ENCODE data around the gene PRR12.
"Not testable (repeated sequence)": the region's sequence is repeated elsewhere in the genome, so short reads cannot be mapped to it uniquely, and the experiment has no call there.

PRR12 gene

GRCh38 chr19:49629659-49630058 lies 38.7 kb downstream of the PRR12 start:
- Mint-ChIP-seq H3K27me3 (peaks cover 1% of the 10 kb centered on the region), H3K36me3 (ENCODE audit: low read depth) (peaks cover 55% of the 10 kb centered on the region), H3K27ac (no peak overlapping the region), H3K9me3 (no peaks in the 10 kb centered on the region), H3K4me1 (ENCODE audit: low read depth) (no peaks in the 10 kb centered on the region), H3K4me3 (no peak overlapping the region)
- intact Hi-C loops (cut with micrococcal nuclease): no loop called here

GRCh38 chr19:49631014-49631588 lies 40.1 kb downstream of the PRR12 start:
- Mint-ChIP-seq H3K4me3 (no peak overlapping the region), H3K9me3 (no peaks in the 10 kb centered on the region), H3K27ac (no peak overlapping the region), H3K27me3 (peaks cover 4% of the 10 kb centered on the region), H3K4me1 (ENCODE audit: low read depth) (peaks cover 9% of the 10 kb centered on the region), H3K36me3 (ENCODE audit: low read depth) (peaks cover 56% of the 10 kb centered on the region)
- intact Hi-C loops (cut with micrococcal nuclease): no loop called here

GRCh38 chr19:49631610-49632192 lies 40.7 kb downstream of the PRR12 start:
- Mint-ChIP-seq H3K4me1 (ENCODE audit: low read depth) (peaks cover 15% of the 10 kb centered on the region), H3K27ac (no peak overlapping the region), H3K4me3 (no peak overlapping the region), H3K9me3 (no peaks in the 10 kb centered on the region), H3K36me3 (ENCODE audit: low read depth) (peaks cover 56% of the 10 kb centered on the region), H3K27me3 (peaks cover 4% of the 10 kb centered on the region)
- intact Hi-C loops (cut with micrococcal nuclease): no loop called here

GRCh38 chr19:49632576-49632975 lies 41.6 kb downstream of the PRR12 start:
- peaks cover 4% of the 10 kb centered on the region for H3K27me3 Mint-ChIP-seq
- no peaks in the 10 kb centered on the region for H3K9me3 Mint-ChIP-seq
- intact Hi-C loops (cut with micrococcal nuclease): no loop called here
- H3K4me1 Mint-ChIP-seq (ENCODE audit: low read depth): peaks cover 20% of the 10 kb centered on the region
- no peak overlapping the region for H3K4me3 Mint-ChIP-seq
- H3K27ac Mint-ChIP-seq: no peak overlapping the region
- H3K36me3 Mint-ChIP-seq (ENCODE audit: low read depth): peaks cover 51% of the 10 kb centered on the region

GRCh38 chr19:49633273-49633672 lies 42.3 kb downstream of the PRR12 start:
- H3K9me3 Mint-ChIP-seq; intact Hi-C loops (cut with micrococcal nuclease); H3K27ac Mint-ChIP-seq; H3K4me3 Mint-ChIP-seq; H3K27me3 Mint-ChIP-seq: not testable (repeated sequence)
- Mint-ChIP-seq H3K4me1 (ENCODE audit: low read depth) (peaks cover 27% of the 10 kb centered on the region), H3K36me3 (ENCODE audit: low read depth) (peaks cover 44% of the 10 kb centered on the region)

GRCh38 chr19:49635530-49636232 lies 44.7 kb downstream of the PRR12 start:
- H3K4me1 Mint-ChIP-seq (ENCODE audit: low read depth): peaks cover 43% of the 10 kb centered on the region
- H3K27ac Mint-ChIP-seq: peak overlapping the region; percentile 100
- H3K27me3 Mint-ChIP-seq: peaks cover 4% of the 10 kb centered on the region
- H3K9me3 Mint-ChIP-seq: no peaks in the 10 kb centered on the region
- intact Hi-C loops (cut with micrococcal nuclease): no loop called here
- no peak overlapping the region for H3K4me3 Mint-ChIP-seq
- H3K36me3 Mint-ChIP-seq (ENCODE audit: low read depth): peaks cover 36% of the 10 kb centered on the region

GRCh38 chr19:49636233-49636932 lies 45.4 kb downstream of the PRR12 start:
- intact Hi-C loops (cut with micrococcal nuclease): no loop called here
- H3K9me3 Mint-ChIP-seq: no peaks in the 10 kb centered on the region
- peak overlapping the region; percentile 100 for H3K27ac Mint-ChIP-seq
- H3K4me3 Mint-ChIP-seq: no peak overlapping the region
- peaks cover 41% of the 10 kb centered on the region for H3K36me3 Mint-ChIP-seq (ENCODE audit: low read depth)
- H3K27me3 Mint-ChIP-seq: peaks cover 4% of the 10 kb centered on the region
- H3K4me1 Mint-ChIP-seq (ENCODE audit: low read depth): peaks cover 48% of the 10 kb centered on the region

- intact Hi-C loops (cut with micrococcal nuclease): no loop called here
- Mint-ChIP-seq H3K27ac (peak overlapping the region; percentile 100), H3K4me1 (ENCODE audit: low read depth) (peaks cover 55% of the 10 kb centered on the region), H3K27me3 (peaks cover 3% of the 10 kb centered on the region), H3K9me3 (no peaks in the 10 kb centered on the region), H3K4me3 (peak overlapping the region; percentile 99), H3K36me3 (ENCODE audit: low read depth) (peaks cover 48% of the 10 kb centered on the region)
Measured at GRCh38 chr19:49637821-49638738, 47.1 kb downstream of the PRR12 start.

- Mint-ChIP-seq H3K9me3 (no peaks in the 10 kb centered on the region), H3K27ac (peak overlapping the region; percentile 100), H3K4me1 (ENCODE audit: low read depth) (peaks cover 66% of the 10 kb centered on the region), H3K4me3 (peak overlapping the region; percentile 99), H3K36me3 (ENCODE audit: low read depth) (peaks cover 52% of the 10 kb centered on the region), H3K27me3 (peaks cover 3% of the 10 kb centered on the region)
- intact Hi-C loops (cut with micrococcal nuclease): loop anchor here (1.0 to 5.0 kb wide), 6 partner anchors 25 to 187 kb away; partner anchors contain the start of genes ALDH16A1, BCL2L12, FUZ and IRF3
Measured at GRCh38 chr19:49639401-49640112, 48.6 kb downstream of the PRR12 start.

- peaks cover 70% of the 10 kb centered on the region for H3K4me1 Mint-ChIP-seq (ENCODE audit: low read depth)
- no peaks in the 10 kb centered on the region for H3K9me3 Mint-ChIP-seq
- peaks cover 3% of the 10 kb centered on the region for H3K27me3 Mint-ChIP-seq
- peak within 1 kb of the TSS; percentile 100 for H3K27ac Mint-ChIP-seq
- intact Hi-C loops (cut with micrococcal nuclease): loop anchor here (1.0 to 5.0 kb wide), 6 partner anchors 24 to 188 kb away; partner anchors contain the start of genes ALDH16A1, BCL2L12, FUZ and IRF3
- H3K36me3 Mint-ChIP-seq (ENCODE audit: low read depth): peaks cover 53% of the 10 kb centered on the region
- peak within 1 kb of the TSS; percentile 99 for H3K4me3 Mint-ChIP-seq
Measured at GRCh38 chr19:49640113-49640898, 49.3 kb downstream of the PRR12 start, which contains the start of gene RRAS. TSS of gene RRAS (minus strand) at chr19:49640143. CDS start at chr19:49640098, 45 bp downstream.

- peaks cover 53% of the 10 kb centered on the region for H3K36me3 Mint-ChIP-seq (ENCODE audit: low read depth)
- peak within 1 kb of the TSS; percentile 100 for H3K27ac Mint-ChIP-seq
- peaks cover 64% of the 10 kb centered on the region for H3K4me1 Mint-ChIP-seq (ENCODE audit: low read depth)
- no peaks in the 10 kb centered on the region for H3K9me3 Mint-ChIP-seq
- peak within 1 kb of the TSS; percentile 99 for H3K4me3 Mint-ChIP-seq
- no peaks in the 10 kb centered on the region for H3K27me3 Mint-ChIP-seq
- intact Hi-C loops (cut with micrococcal nuclease): loop anchor here (1.0 to 5.0 kb wide), 5 partner anchors 23 to 190 kb away; partner anchors contain the start of genes ALDH16A1, BCL2L12, FUZ and IRF3
Measured at GRCh38 chr19:49641688-49642491, 50.9 kb downstream of the PRR12 start, which contains the start of gene SCAF1. TSS of gene SCAF1 (plus strand) at chr19:49642209. CDS start at chr19:49645027, 2,818 bp downstream.

Measured in dendritic cell treated with granulocyte-macrophage colony-stimulating factor and Interleukin-4, amounts not matched to agents 40 ng/mL and 50 ng/mL, for 4 days (primary cell).